Ovary (tissue), 9 donors: ENCODE measurements around the gene PFKFB1. TPM values are rescaled to one million over a fixed set of nuclear protein-coding genes. Genes with fewer than 3 reads are reported as not detected.
"Not testable (repeated sequence)": the region's sequence is repeated elsewhere in the genome, so short reads cannot be mapped to it uniquely, and the experiment has no call there.

Source experiments
- DNase-seq, 5 donors: peaks; one replicate each; pipeline ENCODE4 v3.0.0-alpha.2; 2019 to 2020
- H3K27ac ChIP-seq, 2 donors: fragments of 200-600 bp; one replicate each; pipeline versions ENCODE4 v1.5.1 to v1.8.0; 2019 to 2022
- H3K27me3 ChIP-seq: fragments of 200-600 bp; one replicate; pipeline ENCODE4 v1.8.0; 2022
- H3K36me3 ChIP-seq: fragments of 200-600 bp; sonication (generic); one replicate; pipeline ENCODE4 v1.5.1; 2019
- H3K4me1 ChIP-seq: one replicate; pipeline ENCODE4 v1.8.1; 2013; ENCODE audit warnings: mild to moderate bottlenecking, moderate library complexity; ENCODE audit not compliant: insufficient read depth
- H3K4me3 ChIP-seq: fragments of 200-600 bp; sonication (generic); one replicate; pipeline ENCODE4 v1.5.1; 2017
- H3K9me3 ChIP-seq, 2 donors: fragments of 200-600 bp in 1 of 2; sonication (generic) in 1 of 2; one replicate each; pipeline versions ENCODE4 v1.5.1 to v1.8.1; 2013 to 2019; ENCODE audit warnings: mild to moderate bottlenecking in 1 of 2, moderate library complexity in 1 of 2
- CTCF ChIP-seq, 3 donors: fragments of 450-650 bp in 2 of 3; fragments of 200-600 bp in 1 of 3; IDR thresholded peaks; one replicate each; pipeline versions ENCODE4 v1.5.1 to v1.8.0; 2016 to 2022; ENCODE audit warnings: antibody characterized with exemption in 3 of 3, mild to moderate bottlenecking in 1 of 3
- EP300 ChIP-seq: sonication (generic); formaldehyde crosslinking; IDR thresholded peaks from one replicate; pipeline ENCODE4 v1.6.1; 2017; ENCODE audit warnings: antibody characterized with exemption
- POLR2A ChIP-seq: fragments of 450-650 bp; IDR thresholded peaks from one replicate; pipeline ENCODE4 v1.6.1; 2017; ENCODE audit warnings: antibody characterized with exemption, mild to moderate bottlenecking, moderate library complexity
- WGBS, 3 donors: extraction: QIAGEN DNeasy Blood & Tissue Kit in 1 of 3; methylation state at CpG; one replicate each; pipeline versions ENCODE4 v1.1.5 to v1.1.7; 2013 to 2017; 5-methylcytosine and 5-hydroxymethylcytosine counted together
- intact Hi-C, 4 donors: fragments of 100-400 bp; cut with DNase I; formaldehyde crosslinking; loops; one replicate each; pipeline versions ENCODE4 v1.11.0 to v1.15.1; 2022 to 2023
- polyA plus RNA-seq, 2 donors: library from polyadenylated mRNA; stranded (reverse); fragments of 200-250 nt in 1 of 2; fragments of 350-450 nt in 1 of 2; fragmentation: Illumina TruSeq in 1 of 2; extraction: RNeasy Lipid Tissue Mini Kit (QIAGEN cat#74804) in 1 of 2; gene quantifications; one replicate each; pipeline ENCODE4 v1.2.3, GENCODE V29; 2013 to 2014
- total RNA-seq, 7 donors: library from RNA; depleted of rRNA in 2 of 7; stranded (reverse); fragments of >200 nt in 2 of 7; fragmentation: NEBNext Ultra II Directional in 3 of 7; extraction: Animal tissue kit (Norgen Biotek cat#: 25700) in 3 of 7; gene quantifications; one replicate each; pipeline versions ENCODE4 v1.1.0 to v1.2.4, GENCODE V29; 2016 to 2023
- donor health status: DM: no; HTN: no; CAD: no; lungs with moderate emphysema.
- donor health status: DM: no; HTN: no; CAD: no.
- donor health status: Bipolar disorder and iron deficiency.
- donor health status: DM: yes; HTN: yes; CAD: no.
- donor health status: DM: no; HTN: no; CAD: no.
- donor health status: DM: yes; HTN: yes; CAD: no.

PFKFB1 gene
- total and polyA plus RNA-seq, 9 donors, result 0.07 to 0.25 (median 0.23) TPM; not detected in 6

- 77 to 86% (median 81%) methylated on average over 1 of the region's 1 CpG for WGBS, 3 donors
- Histone ChIP-seq H3K9me3 (no peaks in the 10 kb centered on the region), H3K36me3 (no peaks in the 10 kb centered on the region), H3K27ac (no peak overlapping the region), H3K27me3 (no peaks in the 10 kb centered on the region), H3K4me3 (no peak overlapping the region), H3K4me1 (no peaks in the 10 kb centered on the region)
- intact Hi-C loops, result no loop called here
- no peak for TF ChIP-seq POLR2A
- TF ChIP-seq EP300, result no peak
- TF ChIP-seq CTCF (IDR thresholded peaks at IDR 0.05), result no peak
- DNase-seq, result no peak
Measured at GRCh38 chrX:54992911-54993622, 921 bp downstream of the PFKFB1 start.

GRCh38 chrX:54991706-54992105 lies 2.3 kb downstream of the PFKFB1 start:
- no peak for DNase-seq
- Histone ChIP-seq H3K27me3 (no peaks in the 10 kb centered on the region), H3K36me3 (no peaks in the 10 kb centered on the region), H3K9me3 (no peaks in the 10 kb centered on the region), H3K4me1 (no peaks in the 10 kb centered on the region), H3K27ac (no peak overlapping the region), H3K4me3 (no peak overlapping the region)
- no peak for TF ChIP-seq CTCF (IDR thresholded peaks at IDR 0.05)
- no peak for TF ChIP-seq POLR2A
- intact Hi-C loops, result no loop called here
- WGBS, 3 donors, result 84 to 88% (median 88%) methylated on average over 2 of the region's 2 CpGs

GRCh38 chrX:54983306-54983705 lies 10.7 kb downstream of the PFKFB1 start:
- H3K4me3 ChIP-seq, H3K4me1 ChIP-seq, H3K27ac ChIP-seq, H3K9me3 ChIP-seq, DNase-seq, H3K27me3 ChIP-seq, H3K36me3 ChIP-seq, intact Hi-C loops: not testable (repeated sequence)
- 89 to 94% (median 89%) methylated on average over 2 of the region's 2 CpGs for WGBS, 3 donors

- Histone ChIP-seq H3K27ac (no peak overlapping the region), H3K36me3 (no peaks in the 10 kb centered on the region), H3K27me3 (no peaks in the 10 kb centered on the region), H3K4me3 (no peak overlapping the region), H3K9me3 (no peaks in the 10 kb centered on the region), H3K4me1 (no peaks in the 10 kb centered on the region)
- 62 to 70% (median 66%) methylated on average over 6 of the region's 6 CpGs for WGBS, 3 donors
- no peak for TF ChIP-seq POLR2A
- no peak for TF ChIP-seq EP300
- no peak for TF ChIP-seq CTCF (IDR thresholded peaks at IDR 0.05)
- DNase-seq, result no peak
- intact Hi-C loops, result no loop called here
Measured at GRCh38 chrX:54980334-54980733, 13.7 kb downstream of the PFKFB1 start.

GRCh38 chrX:54979432-54979831 lies 14.6 kb downstream of the PFKFB1 start:
- H3K27ac ChIP-seq, result no peak overlapping the region
- H3K4me3 ChIP-seq, result no peak overlapping the region
- no peaks in the 10 kb centered on the region for H3K36me3 ChIP-seq
- no peak for TF ChIP-seq EP300
- intact Hi-C loops, result loop anchor here in 1 of 4 donors (10.0 kb wide), 1 partner anchor 1275 kb away; no protein-coding TSS in a partner anchor
- no peaks in the 10 kb centered on the region for H3K27me3 ChIP-seq
- DNase-seq, result no peak
- H3K9me3 ChIP-seq, result no peaks in the 10 kb centered on the region
- H3K4me1 ChIP-seq, result no peaks in the 10 kb centered on the region
